T47D (cell line): ENCODE data around the gene DSG1.
"Not testable (repeated sequence)": the region's sequence is repeated elsewhere in the genome, so short reads cannot be mapped to it uniquely, and the experiment has no call there.

Source experiments
- DNase-seq, 2 experiments: peaks; one replicate each; pipeline versions ENCODE4 v3.0.0 to v3.0.0-alpha.2; 2011 to 2012; ENCODE audit warnings: low read depth in 1 of 2, low spot score in 1 of 2
- JUND ChIP-seq: IDR thresholded peaks from 2 replicates; pipeline ENCODE4 v1.6.1; 2012; ENCODE audit warnings: low read depth
- in situ Hi-C: cut with HindIII; loops from 2 replicates; pipeline ENCODE4 v1.10.0; 2016; ENCODE audit warnings: low sequenced_read_pairs, low pct_unique_long_range_greater_than_20kb

DSG1 gene

GRCh38 chr18:31317860-31318259 lies at the start of gene DSG1:
Gene DSG1 (plus strand): TSS chr18:31318160. CDS start chr18:31318301, 141 bp downstream.
- no peak for DNase-seq
- in situ Hi-C loops = no loop called here
- TF ChIP-seq JUND = no peak

GRCh38 chr18:31268985-31269406 lies 49.0 kb upstream of the DSG1 start:
- TF ChIP-seq JUND = no peak
- in situ Hi-C loops = no loop called here
- no peak for DNase-seq

- in situ Hi-C loops = no loop called here
- no peak for DNase-seq
- TF ChIP-seq JUND = no peak
Observed at GRCh38 chr18:31269566-31269965, 48.4 kb upstream of the DSG1 start.

- no peak for TF ChIP-seq JUND
- in situ Hi-C loops = no loop called here
Observed at GRCh38 chr18:31270578-31270977, 47.4 kb upstream of the DSG1 start.

GRCh38 chr18:31273812-31274527 lies 44.0 kb upstream of the DSG1 start:
- in situ Hi-C loops = no loop called here
- no peak for DNase-seq
- no peak for TF ChIP-seq JUND

More at GRCh38 chr18:31270578-31270977, 47.4 kb upstream of the DSG1 start:
- no peak for DNase-seq

GRCh38 chr18:31274931-31275330 lies 43.0 kb upstream of the DSG1 start:
- no peak for TF ChIP-seq JUND
- DNase-seq = peak in 1 of 2 experiments; percentile 40
- in situ Hi-C loops = no loop called here

- TF ChIP-seq JUND = no peak
- in situ Hi-C loops = no loop called here
- no peak for DNase-seq
Observed at GRCh38 chr18:31275722-31276463, 42.1 kb upstream of the DSG1 start.

GRCh38 chr18:31278609-31279071 lies 39.3 kb upstream of the DSG1 start:
- in situ Hi-C loops = no loop called here
- no peak for DNase-seq
- TF ChIP-seq JUND = no peak

GRCh38 chr18:31280502-31280901 lies 37.5 kb upstream of the DSG1 start:
- no peak for TF ChIP-seq JUND
- DNase-seq = no peak
- in situ Hi-C loops = no loop called here

- DNase-seq = no peak
- in situ Hi-C loops = no loop called here
Observed at GRCh38 chr18:31281437-31281836, 36.5 kb upstream of the DSG1 start.

GRCh38 chr18:31289446-31289845 lies 28.5 kb upstream of the DSG1 start:
- in situ Hi-C loops, DNase-seq: not testable (repeated sequence)

More at GRCh38 chr18:31281437-31281836, 36.5 kb upstream of the DSG1 start:
- no peak for TF ChIP-seq JUND

GRCh38 chr18:31291688-31292087 lies 26.3 kb upstream of the DSG1 start:
- TF ChIP-seq JUND = no peak
- DNase-seq = no peak
- in situ Hi-C loops = no loop called here

- TF ChIP-seq JUND = no peak
- in situ Hi-C loops = no loop called here
- no peak for DNase-seq
Observed at GRCh38 chr18:31294199-31294747, 23.7 kb upstream of the DSG1 start.

- TF ChIP-seq JUND = no peak
- in situ Hi-C loops = no loop called here
- no peak for DNase-seq
Observed at GRCh38 chr18:31297248-31297647, 20.7 kb upstream of the DSG1 start.
